IMR-90 (cell line): Measurements from ENCODE around the gene CGB5. TPM values are rescaled to one million over a fixed set of nuclear protein-coding genes. Genes with fewer than 3 reads are reported as not detected.
A peak's percentile ranks its signal among the peaks of the same experiment; 100 is the strongest.

Source experiments
- ATAC-seq: fragments of 200-7000 bp; cut with Tn5 transposase; 2 replicates; pipeline ENCODE4 v1.9.1; 2020; ENCODE audit warnings: low read depth, mild to moderate bottlenecking, moderate library complexity
- BruUV-seq: library from RNA; stranded (reverse); fragments of 400-500 nt; replicated peaks from 2 replicates; lab custom pipeline; 2021; lab: Mats Ljungman, UMichigan
- CTCF ChIA-PET: fragments of 300-600 bp; formaldehyde crosslinking; extraction: SDS; loops from one replicate; lab custom pipeline; 2021; ENCODE audit warnings: antibody characterized with exemption; lab: Yijun Ruan, JAX
- POLR2A ChIA-PET: fragments of 300-600 bp; sonication (Branson Sonifier 250); formaldehyde crosslinking; loops from one replicate; lab custom pipeline; 2022; ENCODE audit warnings: antibody characterized with exemption; ENCODE audit not compliant: unreplicated experiment; lab: Charles Lee
- DNase-seq: peaks from one replicate; pipeline ENCODE4 v3.0.0; 2013
- H2AFZ ChIP-seq: replicated peaks from 2 replicates; pipeline ENCODE3; 2013; ENCODE audit warnings: low read length, mild to moderate bottlenecking; ENCODE audit not compliant: poor library complexity
- H2AK5ac ChIP-seq: 2 replicates; pipeline ENCODE4 v1.6.1; 2013; ENCODE audit warnings: low read depth, low read length, inconsistent platforms
- H2AK9ac ChIP-seq: replicated peaks from 2 replicates; pipeline ENCODE3; 2013; ENCODE audit warnings: mild to moderate bottlenecking, low read depth, low read length, moderate library complexity; ENCODE audit not compliant: poor library complexity
- H2BK120ac ChIP-seq: 2 replicates; pipeline ENCODE4 v1.6.1; 2013; ENCODE audit warnings: low read depth, low read length, inconsistent platforms
- H2BK15ac ChIP-seq: 3 replicates; pipeline ENCODE4 v1.6.1; 2013; ENCODE audit warnings: low read depth, low read length, inconsistent platforms
- H2BK20ac ChIP-seq: 2 replicates; pipeline ENCODE4 v1.6.1; 2013; ENCODE audit warnings: low read depth, mild to moderate bottlenecking, inconsistent platforms, low read length, moderate library complexity
- H2BK5ac ChIP-seq: 2 replicates; pipeline ENCODE4 v1.6.1; 2013; ENCODE audit warnings: mild to moderate bottlenecking, low read depth, low read length, inconsistent platforms; ENCODE audit not compliant: poor library complexity, severe bottlenecking
- H3K14ac ChIP-seq: replicated peaks from 2 replicates; pipeline ENCODE4 v1.6.1; 2013; ENCODE audit warnings: low read depth, low read length, inconsistent platforms
- H3K18ac ChIP-seq: 2 replicates; pipeline ENCODE4 v1.6.1; 2013; ENCODE audit warnings: low read depth, low read length, control low read depth
- H3K23ac ChIP-seq: 2 replicates; pipeline ENCODE4 v1.6.1; 2013; ENCODE audit warnings: low read depth, low read length, inconsistent platforms
- H3K27ac ChIP-seq: 2 replicates; pipeline ENCODE4 v1.5.1; 2013; ENCODE audit warnings: mild to moderate bottlenecking, control low read depth, low read length; ENCODE audit not compliant: insufficient read depth
- H3K27me3 ChIP-seq: 2 replicates; pipeline ENCODE4 v1.6.1; 2013; ENCODE audit warnings: low read length; ENCODE audit not compliant: control insufficient read depth, insufficient read depth
- H3K36me3 ChIP-seq: 2 replicates; pipeline ENCODE4 v1.6.1; 2013; ENCODE audit warnings: low read length, mixed read lengths; ENCODE audit not compliant: control insufficient read depth, insufficient read depth
- H3K4ac ChIP-seq: 2 replicates; pipeline ENCODE4 v1.6.1; 2013; ENCODE audit warnings: low read depth, low read length, inconsistent platforms
- H3K4me1 ChIP-seq: 2 replicates; pipeline ENCODE4 v1.6.1; 2013; ENCODE audit warnings: low read length, mixed read lengths; ENCODE audit not compliant: control insufficient read depth, insufficient read depth
- H3K4me2 ChIP-seq: 2 replicates; pipeline ENCODE4 v1.6.1; 2013; ENCODE audit warnings: low read depth, mild to moderate bottlenecking, control low read depth, low read length, moderate library complexity
- H3K4me3 ChIP-seq: 2 replicates; pipeline ENCODE4 v1.5.1; 2013; ENCODE audit warnings: low read depth, mild to moderate bottlenecking, control low read depth, low read length, moderate library complexity; ENCODE audit not compliant: insufficient read depth
- H3K56ac ChIP-seq: 2 replicates; pipeline ENCODE4 v1.6.1; 2013; ENCODE audit warnings: low read length, inconsistent platforms; ENCODE audit not compliant: insufficient read depth; ENCODE audit errors: extremely low read depth
- H3K79me1 ChIP-seq, 2 experiments: 2 replicates each; pipeline ENCODE4 v1.6.1; 2013; ENCODE audit warnings: low read length in 2 of 2, inconsistent platforms in 1 of 2, low read depth in 1 of 2
- H3K9ac ChIP-seq: 2 replicates; pipeline ENCODE4 v1.6.1; 2013; ENCODE audit warnings: low read depth, low read length, control low read depth
- H3K9me1 ChIP-seq: 2 replicates; pipeline ENCODE4 v1.6.1; 2013; ENCODE audit warnings: low read length, inconsistent platforms; ENCODE audit not compliant: insufficient read depth
- H3K9me3 ChIP-seq: 2 replicates; pipeline ENCODE4 v1.6.1; 2013; ENCODE audit warnings: low read length; ENCODE audit not compliant: control insufficient read depth, insufficient read depth
- H4K20me1 ChIP-seq: 2 replicates; pipeline ENCODE4 v1.6.1; 2013; ENCODE audit warnings: low read length, inconsistent platforms; ENCODE audit not compliant: insufficient read depth
- H4K5ac ChIP-seq: 2 replicates; pipeline ENCODE4 v1.6.1; 2013; ENCODE audit warnings: mild to moderate bottlenecking, low read depth, low read length, control low read depth
- H4K8ac ChIP-seq, 2 experiments: 2 replicates each; pipeline ENCODE4 v1.6.1; 2013; ENCODE audit warnings: low read depth in 2 of 2, low read length in 2 of 2, control low read depth in 1 of 2, inconsistent platforms in 1 of 2
- H4K91ac ChIP-seq: 2 replicates; pipeline ENCODE4 v1.6.1; 2013; ENCODE audit warnings: low read depth, low read length, inconsistent platforms; ENCODE audit not compliant: insufficient read depth
- POLR2A ChIP-seq: IDR thresholded peaks from 2 replicates; pipeline ENCODE4 v1.6.1; 2012; ENCODE audit warnings: mild to moderate bottlenecking, low read depth, low read length
- RCOR1 ChIP-seq: IDR thresholded peaks from 2 replicates; pipeline ENCODE4 v1.6.1; 2012; ENCODE audit warnings: mild to moderate bottlenecking, low read length, improper control_type of control experiment; ENCODE audit not compliant: insufficient replicate concordance
- USF2 ChIP-seq: fragments of 150-350 bp; IDR thresholded peaks from 2 replicates; pipeline ENCODE4 v1.6.1; 2017; ENCODE audit warnings: mild to moderate bottlenecking, antibody characterized with exemption, low read length, low read depth
- WGBS, 2 experiments: methylation state at CpG; one replicate each; pipeline versions ENCODE4 v1.1.5 to v1.1.7; 2013; ENCODE audit warnings: missing lambda C conversion rate in 2 of 2; ENCODE audit not compliant: insufficient read length in 1 of 2; ENCODE audit errors: extremely low coverage in 2 of 2; 5-methylcytosine and 5-hydroxymethylcytosine counted together
- dilution Hi-C: fragments of 300-500 bp; cut with HindIII; formaldehyde crosslinking; loops from one replicate; pipeline ENCODE4 v1.14.3; 2018; ENCODE audit warnings: low sequenced_read_pairs; ENCODE audit not compliant: unreplicated experiment
- in situ Hi-C: fragments of 300-500 bp; cut with MboI; formaldehyde crosslinking; loops from 3 replicates; pipeline ENCODE4 v1.14.3; 2019; ENCODE audit warnings: low sequenced_read_pairs, inconsistent platforms, mixed read lengths
- intact Hi-C: fragments of 100-400 bp; cut with micrococcal nuclease; formaldehyde crosslinking; loops from 2 replicates; pipeline ENCODE4 v1.10.0; 2022
- polyA plus RNA-seq, 3 experiments: library from polyadenylated mRNA; depleted of rRNA; stranded (reverse); fragments of >200 nt; gene quantifications; 2 replicates each; pipeline ENCODE4 v1.2.3, GENCODE V29; 2012; ENCODE audit warnings: low replicate concordance in 1 of 3
- total RNA-seq: library from RNA; depleted of rRNA; stranded (reverse); fragments of >200 nt; gene quantifications from 2 replicates; pipeline ENCODE4 v1.2.3, GENCODE V29; 2012

CGB5 gene
- total and polyA plus RNA-seq, 2 of the 4 experiments (the other 2 are of a cell fraction), result not detected

DNA sequence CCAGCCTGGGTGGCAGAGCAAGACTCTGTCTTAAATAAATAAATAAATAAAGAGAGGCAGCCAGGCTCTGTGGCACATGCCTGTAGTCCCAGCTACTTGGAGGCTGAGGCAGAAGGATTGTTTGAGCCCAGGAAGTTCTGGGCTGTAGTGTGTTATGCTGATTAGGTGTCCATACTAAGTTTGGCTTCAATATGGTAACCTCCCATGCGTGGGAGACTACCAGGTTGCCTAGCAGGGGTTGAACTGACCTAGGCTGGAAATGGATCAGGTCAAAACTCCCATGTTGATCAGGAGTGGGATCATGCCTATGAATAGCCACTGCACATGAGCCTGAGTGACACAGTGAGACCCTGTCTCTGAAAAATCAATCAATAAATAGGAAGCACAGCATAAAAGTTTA lies 37.6 kb downstream of the CGB5 start:
- ATAC-seq (no peak), DNase-seq (no peak)
- Histone ChIP-seq H3K4ac (no peak overlapping the region), H3K9ac (no peak overlapping the region), H3K18ac (no peak overlapping the region), H2BK120ac (no peak overlapping the region), H3K27me3 (no peaks in the 10 kb centered on the region), H3K23ac (no peak overlapping the region), H2BK5ac (no peak overlapping the region), H2AFZ (peak overlapping the region; percentile 21), H3K79me1 (peaks cover 0 to 8% of the 10 kb centered on the region in 2 experiments; a peak in 1 of 4 replicates), H2BK15ac (no peak overlapping the region), H3K56ac (no peak overlapping the region), H2AK9ac (no peak overlapping the region), H2AK5ac (no peak overlapping the region), H3K4me1 (peaks cover under 1% of the 10 kb centered on the region), H4K8ac (no peak overlapping the region), H3K9me3 (no peaks in the 10 kb centered on the region), H3K9me1 (0 out of 2 replicates have a peak, but pooled peaks cover 2% of the 10 kb centered on the region), H3K27ac (no peak overlapping the region), H3K4me3 (no peak overlapping the region), H3K36me3 (peaks cover under 1% of the 10 kb centered on the region; the same call in 1 of the 2 replicates), H4K20me1 (peaks cover 10% of the 10 kb centered on the region), H2BK20ac (no peak overlapping the region), H3K14ac (no peak overlapping the region), H4K5ac (no peak overlapping the region), H4K91ac (no peak overlapping the region), H3K4me2 (no peak overlapping the region)
- POLR2A ChIA-PET, result no interaction called here
- dilution Hi-C loops (no loop called here), intact Hi-C loops (no loop called here), in situ Hi-C loops (no loop called here)
- WGBS, 2 experiments, result 20% methylated on average over 1 of the region's 1 CpG; no CpG with 5 or more reads in 1 of the 2 experiments
- BruUV-seq, result no TSS peak
- TF ChIP-seq POLR2A (no peak), RCOR1 (no peak), USF2 (no peak)
- CTCF ChIA-PET, result no interaction called here
